ENCODE measurements around the gene MELTF.

MELTF gene

DNA sequence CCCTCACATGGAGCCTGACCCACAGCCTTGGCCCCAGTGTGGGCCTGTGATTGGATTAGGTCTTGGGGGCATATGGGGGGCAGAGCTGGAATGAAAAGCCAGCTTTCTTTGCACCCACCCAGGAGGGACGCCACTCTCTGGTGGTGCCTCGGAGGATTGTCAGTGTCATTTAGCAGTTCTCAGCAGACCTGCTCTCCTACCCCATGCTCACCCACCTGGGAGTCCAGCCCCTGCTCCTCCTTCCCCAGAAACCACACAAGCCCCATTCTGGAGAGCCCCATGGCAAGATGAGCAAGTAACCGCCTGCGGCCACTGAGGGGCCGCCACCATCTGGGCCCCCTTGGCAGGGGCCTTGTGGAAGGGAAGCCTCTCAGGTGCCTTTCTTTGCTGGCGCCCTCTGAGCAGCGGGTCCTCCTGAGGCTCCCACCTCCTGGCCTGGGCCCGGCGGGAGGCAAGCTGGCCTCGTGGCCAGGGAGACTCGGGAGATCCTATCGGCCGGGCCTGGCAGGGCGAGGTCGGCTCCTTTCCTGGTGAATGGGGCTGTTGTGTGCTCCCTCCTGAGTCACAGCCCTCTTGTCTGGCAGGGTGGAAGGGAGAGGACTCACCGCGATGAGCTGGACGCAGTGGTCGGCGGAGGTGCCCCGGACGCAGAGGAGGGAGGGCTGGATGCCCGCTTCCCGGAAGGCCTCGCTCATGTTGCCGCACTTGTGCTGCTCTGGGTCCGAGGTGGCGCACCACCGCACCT lies 2.3 kb downstream of the MELTF start:
- DNase-seq (ENCODE audit: low read depth in 2 of 2): no peak

DNA sequence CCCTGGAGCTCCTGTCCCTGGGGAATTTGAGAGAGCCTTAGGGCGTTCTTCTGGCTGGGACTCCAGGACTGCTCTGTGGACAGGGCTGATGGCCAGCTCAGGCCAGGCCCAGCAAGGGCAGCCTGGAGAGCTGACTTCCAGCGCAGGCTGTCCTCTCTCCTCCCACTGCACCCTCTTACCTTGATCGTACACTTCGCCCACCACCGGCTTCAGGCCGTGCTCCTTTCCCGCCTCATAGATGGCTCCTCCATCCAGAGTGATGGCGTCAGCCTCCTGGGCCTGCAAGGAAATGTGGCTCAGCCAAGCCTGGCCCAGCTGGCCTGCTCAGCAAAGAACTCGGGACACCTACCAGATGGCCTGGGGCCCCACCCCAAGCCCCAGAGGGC lies 3.1 kb downstream of the MELTF start:
- DNase-seq (ENCODE audit: low read depth in 2 of 2): no peak

DNA sequence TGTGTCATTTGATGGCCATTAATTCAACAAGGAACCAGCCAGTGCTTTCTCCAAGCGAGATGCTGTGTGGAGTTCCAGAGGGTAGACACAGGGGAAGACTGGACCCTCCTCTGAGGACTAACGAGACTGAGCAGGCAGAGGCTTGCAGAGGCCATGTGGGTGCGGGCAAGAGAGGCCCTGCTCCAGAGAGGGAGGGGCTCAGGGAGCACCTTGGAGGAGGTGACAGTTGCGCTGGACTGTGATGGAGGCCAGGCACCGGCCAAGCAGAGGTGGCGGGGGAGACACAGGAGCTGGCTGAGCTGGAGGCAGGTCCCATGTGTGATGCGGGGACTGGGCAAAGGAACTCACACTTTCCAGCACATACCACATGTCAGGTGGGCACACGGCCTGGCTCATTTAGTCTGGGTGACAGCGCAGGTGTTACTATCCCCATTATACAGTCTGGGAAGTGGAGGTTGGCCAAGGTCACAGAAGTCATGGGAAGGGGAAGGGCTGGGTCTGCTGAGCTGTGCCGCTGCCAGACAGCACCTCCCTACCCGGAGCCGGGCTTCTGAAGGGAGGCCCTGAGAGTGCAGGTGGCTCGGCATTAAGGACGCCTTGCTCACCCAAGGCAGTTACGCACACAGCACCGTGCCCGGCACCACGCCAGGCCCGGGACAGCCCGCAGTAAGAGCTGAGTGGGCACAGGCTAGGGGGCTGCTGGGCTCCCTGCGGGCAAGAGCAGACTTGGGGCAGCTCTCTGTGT lies 3.7 kb downstream of the MELTF start:
- no peak for DNase-seq (ENCODE audit: low read depth in 2 of 2)

DNA sequence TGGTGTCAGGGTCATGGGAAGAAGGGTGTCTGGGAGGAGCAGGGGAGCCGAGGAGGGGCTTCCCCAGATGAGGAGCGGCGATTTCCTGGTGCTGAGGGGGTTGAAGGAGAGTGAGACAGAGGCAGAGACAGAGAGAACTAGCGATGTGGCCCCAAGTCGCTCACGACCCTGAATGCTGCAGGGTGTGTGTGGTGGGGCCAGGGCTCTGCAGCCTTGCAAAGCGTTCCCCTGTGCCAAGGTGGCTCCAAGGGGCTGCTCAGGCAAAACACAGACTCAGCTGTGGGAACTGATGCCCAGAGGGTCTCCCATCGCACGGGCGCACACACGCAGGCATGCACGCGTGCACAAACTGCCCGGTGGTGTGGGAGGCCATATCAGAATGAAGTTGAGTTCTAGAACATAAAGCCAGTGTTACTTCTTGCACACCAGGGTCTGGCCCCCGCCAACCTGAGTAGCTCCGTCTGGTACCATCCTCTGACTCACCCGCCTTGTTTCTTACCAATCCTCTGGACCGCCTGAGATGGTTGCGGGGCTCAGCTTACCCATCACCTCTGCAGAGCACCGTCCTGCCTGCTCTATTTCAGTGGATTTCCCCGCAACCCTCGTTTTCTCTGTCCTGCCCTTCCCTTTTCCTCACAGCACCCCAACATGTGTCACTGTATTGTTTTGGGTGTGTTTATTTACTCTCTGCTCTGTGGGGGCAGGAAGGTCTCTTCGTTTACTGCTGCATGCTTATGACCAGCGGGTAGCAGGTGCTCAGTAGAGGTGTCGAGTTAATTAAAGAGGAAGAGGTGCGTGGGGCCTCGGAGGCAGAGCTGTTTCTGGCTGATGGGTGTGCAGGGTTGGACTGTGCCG lies 4.5 kb downstream of the MELTF start:
- no peak for DNase-seq (ENCODE audit: low read depth in 2 of 2)

DNA sequence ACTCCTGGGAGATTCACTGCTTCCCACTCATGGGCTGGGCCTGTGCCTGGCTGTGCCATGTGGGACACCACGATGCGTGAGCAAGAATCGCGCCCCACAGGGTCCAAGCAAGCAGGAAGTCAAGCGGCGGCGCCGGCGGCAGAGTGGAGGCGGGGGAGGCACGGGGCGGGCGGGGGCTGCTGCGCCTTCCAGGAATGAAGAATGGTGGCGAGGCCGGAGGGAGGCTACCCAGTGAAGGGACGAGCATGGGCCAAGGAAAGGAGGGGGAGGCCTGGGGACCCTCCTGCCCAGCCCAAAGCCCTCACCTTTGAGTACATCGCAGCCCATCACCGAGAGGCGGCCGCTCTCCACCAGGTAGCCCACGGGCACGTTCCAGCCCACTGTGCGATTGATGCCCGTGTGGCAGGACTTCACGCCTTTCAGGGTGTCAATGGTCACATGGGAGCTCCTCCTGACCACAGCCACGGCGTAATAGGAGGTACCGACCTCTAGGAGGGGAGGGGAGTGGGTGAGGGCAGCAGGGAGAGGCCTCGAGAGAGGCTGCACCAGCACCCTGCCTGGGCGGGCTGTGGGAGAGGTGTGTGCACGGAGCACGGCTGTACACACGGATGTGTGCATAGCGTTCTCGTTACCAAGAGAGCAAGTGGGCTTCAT lies 5.5 kb downstream of the MELTF start:
- no peak for DNase-seq (ENCODE audit: low read depth in 2 of 2)

DNA sequence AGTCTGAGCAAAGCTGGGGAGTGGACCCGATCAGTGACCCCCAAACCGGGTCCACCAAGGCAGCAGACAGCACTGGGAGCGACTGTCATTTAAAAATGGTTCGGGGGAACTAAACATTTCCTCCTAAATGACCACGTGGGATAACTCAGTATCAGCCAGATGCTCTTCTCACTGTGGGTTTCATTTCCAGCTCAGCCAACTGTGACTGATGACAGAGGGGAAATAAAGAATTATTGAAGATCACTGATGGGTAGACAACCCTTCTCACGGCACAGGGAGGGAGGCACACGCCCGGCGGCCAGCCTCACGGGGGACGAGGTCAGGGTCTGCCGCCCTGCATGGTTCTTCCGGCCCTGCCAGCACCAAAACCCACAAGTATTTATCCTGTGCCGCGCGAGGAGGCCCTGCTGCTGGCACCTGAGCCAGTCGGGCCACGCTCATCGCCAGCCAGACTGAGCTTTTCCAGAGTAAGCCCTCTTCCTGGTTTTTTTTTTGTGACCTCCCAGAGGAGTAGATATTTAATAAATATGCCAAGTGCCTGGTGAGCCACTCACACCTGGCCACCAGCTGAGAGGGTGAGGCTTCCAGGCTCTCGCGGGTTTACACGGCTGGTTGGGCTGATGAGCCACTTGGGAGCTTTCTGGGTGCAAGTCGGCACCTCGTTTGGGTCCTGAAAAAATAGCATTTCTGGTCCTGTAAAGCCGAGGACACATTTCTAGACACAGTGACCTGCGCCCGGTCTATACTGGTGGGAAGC lies 6.2 kb downstream of the MELTF start:
- DNase-seq (ENCODE audit: low read depth in 2 of 2): no peak

DNA sequence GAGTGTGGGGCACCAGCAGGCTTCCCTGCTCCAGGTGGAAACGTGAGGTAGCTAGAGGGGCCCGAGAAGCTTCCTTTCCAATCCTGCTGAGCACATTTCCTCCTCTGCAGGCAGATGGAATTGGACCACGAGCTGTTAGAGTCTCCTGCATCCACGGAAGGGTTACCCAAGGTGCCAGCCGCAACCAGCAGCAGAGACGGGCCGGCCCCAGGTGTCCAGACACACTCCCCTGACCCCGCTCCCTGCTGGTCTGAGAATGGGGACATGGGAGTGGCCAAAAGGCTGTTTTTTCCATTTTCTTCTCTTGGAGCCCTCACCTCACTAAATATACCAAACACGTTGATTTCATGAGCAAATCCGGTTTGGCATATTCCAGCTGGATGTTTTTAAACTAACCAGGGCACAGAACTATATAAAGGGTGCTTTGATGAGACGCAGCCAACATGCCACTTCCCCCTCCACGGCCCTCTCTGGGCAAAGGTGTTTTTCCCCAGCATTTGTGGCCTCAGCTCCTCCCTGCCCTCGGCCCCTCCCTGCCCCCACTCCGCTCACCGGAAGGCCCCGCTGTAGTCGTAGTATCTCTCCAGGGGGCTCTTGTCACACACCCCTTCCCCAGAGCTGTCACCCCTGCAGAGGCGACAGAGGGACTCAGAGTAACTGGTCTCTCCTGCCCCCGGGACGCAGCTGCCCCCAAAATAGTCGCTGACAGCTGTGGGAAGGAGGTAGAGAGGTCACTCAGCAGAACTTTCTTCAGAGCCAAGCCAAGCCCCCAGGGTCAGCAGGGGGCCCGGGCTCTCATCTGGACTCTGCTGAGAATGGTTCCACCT lies 7.0 kb downstream of the MELTF start:
- DNase-seq (ENCODE audit: low read depth in 2 of 2): no peak

DNA sequence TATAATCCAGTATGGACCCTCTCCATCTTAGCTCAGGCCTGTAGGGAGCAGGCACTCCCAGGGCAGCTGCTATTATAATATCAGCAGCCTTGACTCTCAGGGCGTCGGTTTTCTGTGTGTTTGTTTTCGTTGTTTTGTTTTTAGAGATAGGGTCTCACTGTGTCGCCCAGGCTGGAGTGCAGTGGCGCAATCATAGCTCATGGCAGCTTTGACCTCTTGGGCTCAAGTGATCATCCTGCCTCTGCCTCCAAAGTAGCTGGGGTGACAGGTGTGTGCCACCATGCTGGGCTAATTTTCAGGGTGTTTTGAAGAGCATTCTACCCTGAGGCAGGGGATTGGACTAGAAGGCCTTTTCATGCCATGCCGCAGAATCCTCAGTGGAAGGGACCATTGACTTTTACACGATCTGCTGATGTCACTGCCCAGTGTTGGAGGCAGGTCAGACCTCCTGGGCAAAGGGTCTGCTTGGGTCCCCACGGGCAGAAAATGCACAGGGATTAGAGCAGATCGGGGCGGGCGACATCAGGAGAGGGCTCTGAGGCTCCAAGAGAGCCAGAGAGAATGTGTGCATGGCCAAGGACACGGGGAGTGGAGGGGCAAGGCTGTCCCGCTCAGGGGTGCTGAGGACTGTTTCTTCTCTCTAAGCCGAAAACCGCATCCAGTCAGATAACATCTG lies 7.8 kb downstream of the MELTF start:
- DNase-seq (ENCODE audit: low read depth in 2 of 2): no peak

DNA sequence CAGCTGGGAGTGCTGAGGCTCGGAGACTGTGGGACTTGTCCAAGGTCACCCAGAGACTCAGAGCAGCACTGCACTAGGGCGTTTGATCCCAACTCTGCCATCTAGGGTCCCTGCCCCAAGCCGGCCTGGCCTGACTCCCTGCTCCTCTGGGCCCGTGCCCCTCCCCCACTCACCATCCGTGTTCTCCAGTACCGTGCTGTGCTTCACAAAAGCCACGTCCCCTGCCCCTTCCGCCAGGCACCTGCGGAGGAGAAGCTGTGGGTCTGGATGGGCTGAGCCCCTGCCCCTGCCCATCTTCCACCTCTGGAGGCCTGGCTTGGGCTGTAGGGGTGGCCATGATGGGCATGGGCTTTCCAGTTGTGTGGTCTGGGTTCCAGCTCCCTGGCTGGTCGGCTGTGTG lies 8.4 kb downstream of the MELTF start:
- DNase-seq (ENCODE audit: low read depth in 2 of 2): no peak

DNA sequence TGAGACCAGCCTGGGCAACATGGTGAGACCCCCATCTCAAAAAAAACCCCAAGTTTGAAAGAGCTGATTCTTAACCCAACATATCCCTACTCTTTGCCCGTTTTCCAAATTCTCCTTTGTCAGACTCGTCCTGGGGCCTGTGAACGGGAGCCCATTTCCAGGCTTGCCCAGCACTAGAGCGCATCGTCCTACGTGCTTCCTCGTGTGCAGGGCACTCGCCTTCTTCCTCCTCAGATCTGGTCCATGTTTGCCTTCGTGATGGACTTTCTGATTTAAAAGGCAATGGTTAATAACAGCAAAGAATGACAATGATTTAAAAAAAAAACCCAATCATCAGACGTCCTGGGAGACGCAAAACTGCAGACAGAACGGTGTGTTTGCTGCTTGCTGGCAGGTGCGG lies 10.1 kb downstream of the MELTF start:
- no peak for DNase-seq (ENCODE audit: low read depth in 2 of 2)

DNA sequence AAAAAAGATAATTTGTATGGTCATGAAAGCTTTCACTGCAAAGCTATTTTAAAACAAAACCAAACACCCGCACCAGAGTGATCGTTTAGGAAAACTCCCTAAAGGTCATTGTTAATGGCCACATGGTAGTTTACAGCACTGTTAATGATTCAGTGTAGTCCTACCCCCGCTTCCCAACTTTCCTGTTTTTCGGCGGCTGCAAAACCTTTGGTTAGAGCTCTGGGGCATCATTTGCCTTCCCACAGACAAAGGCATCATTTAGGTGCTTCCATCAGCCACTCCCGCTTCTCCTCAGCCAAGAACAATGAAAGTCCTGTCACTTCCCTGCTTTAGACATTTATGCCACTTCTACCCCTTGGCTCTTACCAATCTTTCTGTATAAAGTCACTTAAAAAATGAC lies 10.6 kb downstream of the MELTF start:
- no peak for DNase-seq (ENCODE audit: low read depth in 2 of 2)

DNA sequence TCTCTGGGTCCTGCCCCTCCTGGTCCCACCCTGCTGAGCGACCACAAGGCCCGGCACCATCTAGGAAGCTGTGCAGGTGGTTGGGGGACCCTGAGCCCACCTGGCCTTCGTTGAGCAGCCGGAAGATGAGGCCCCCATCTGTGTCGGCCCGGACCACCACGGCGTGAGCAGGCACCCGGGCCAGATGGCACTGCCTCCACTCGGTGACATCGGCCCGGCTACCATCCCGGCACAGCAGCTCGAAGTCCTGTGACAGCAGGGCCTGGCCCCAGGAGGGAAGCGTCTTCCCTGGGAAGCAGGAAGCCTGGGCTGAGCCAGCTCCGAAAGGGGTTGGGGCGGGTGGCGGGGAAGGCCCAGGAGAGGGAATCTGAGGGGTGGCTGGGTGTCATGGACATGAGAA lies 12.6 kb downstream of the MELTF start:
- DNase-seq (ENCODE audit: low read depth in 2 of 2): no peak

DNA sequence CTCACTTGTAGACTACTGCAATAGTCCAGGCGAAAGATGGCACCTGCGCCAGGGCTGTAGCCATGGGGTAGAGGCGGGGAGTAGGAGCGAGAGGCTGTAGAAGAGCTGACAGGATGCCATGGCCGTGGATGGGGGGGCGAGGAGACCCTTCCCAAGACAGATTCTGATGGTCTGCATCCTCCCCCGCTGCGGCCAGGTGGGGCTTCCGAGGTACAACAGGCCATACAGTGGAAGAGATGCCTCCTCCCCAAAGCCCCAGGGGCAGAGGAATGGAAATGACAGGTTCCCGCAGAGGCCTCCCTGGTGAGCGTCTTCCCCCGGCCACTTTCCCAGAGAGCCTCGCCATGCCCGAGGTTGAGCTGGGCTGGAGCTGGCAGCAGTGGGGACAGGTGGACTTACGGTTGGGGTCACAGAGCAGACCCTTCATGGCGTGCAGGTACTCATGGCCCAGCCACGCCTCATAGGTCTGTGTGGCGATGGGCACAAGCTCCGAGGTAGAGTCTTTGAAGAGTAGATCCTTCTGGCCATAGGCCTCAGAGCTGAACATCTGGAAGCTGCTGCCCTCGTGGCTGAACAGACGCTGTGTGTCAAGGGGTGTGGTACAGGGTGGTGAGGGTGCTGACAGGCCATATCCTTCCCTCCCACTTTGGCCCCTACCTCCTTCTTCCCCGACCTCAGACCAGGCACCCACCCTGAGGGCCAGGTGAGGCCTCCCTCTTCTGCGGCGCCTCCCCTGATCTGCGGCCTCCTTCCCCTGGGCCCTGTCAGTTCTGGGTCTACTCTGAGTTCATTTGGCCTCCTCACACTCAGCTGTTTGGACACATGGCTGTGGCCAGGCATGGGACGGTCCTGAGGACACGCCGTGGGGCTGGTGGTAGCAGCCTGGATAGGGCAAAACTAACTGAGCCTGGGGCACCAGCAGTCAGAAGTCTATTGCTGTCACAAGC lies 13.6 kb downstream of the MELTF start:
- DNase-seq (ENCODE audit: low read depth in 2 of 2): no peak

DNA sequence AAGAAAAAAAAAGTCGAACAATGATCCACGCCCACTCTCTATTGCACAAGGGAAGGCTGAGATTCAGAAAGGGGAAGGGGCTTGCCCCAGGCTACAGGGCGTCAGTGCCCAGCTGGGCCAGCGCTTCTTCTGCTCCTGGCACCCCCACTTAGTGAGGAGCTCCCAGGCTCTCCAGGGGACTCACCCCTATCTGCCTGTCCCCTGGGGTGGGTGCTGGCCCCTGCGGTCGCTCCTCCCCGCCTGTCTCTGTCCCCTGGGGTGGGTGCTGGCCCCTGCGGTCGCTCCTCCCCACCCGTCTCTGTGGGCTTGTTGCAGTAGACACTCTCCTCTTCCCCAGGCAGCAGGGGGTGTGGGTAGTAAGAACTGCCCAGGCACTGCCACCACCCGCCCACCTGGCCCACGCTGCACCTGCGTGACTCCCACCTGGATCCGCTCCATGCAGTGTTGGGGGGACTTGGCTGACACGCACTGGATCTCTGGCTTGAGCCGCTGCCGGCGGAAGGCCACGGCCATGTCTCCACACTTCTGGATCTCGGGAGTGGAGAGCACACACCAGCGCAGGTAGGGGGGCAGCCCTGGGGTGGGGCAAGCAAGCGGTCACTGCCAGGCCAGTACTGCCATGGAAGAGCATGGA lies 14.6 kb downstream of the MELTF start:
- no peak for DNase-seq (ENCODE audit: low read depth in 2 of 2)

DNA sequence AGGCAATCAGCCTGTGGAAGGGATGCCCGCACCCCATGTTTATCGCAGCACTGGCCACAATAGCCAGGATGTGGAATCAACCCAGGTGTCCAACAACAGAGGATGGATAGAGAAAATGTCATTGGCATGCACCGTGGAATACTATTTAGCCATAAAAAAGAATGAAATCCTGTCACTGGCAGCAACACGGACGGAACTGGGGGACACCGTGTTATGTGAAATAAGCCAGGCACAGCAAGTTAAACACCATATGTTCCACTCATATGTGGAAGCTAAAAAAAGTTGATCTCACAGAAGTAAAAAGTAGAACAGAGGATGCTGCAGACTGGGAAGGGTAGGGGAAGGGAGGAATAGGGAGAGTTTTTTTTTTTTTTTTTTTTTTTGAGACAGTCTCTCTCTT lies 15.6 kb downstream of the MELTF start:
- no peak for DNase-seq (ENCODE audit: low read depth in 2 of 2)

DNA sequence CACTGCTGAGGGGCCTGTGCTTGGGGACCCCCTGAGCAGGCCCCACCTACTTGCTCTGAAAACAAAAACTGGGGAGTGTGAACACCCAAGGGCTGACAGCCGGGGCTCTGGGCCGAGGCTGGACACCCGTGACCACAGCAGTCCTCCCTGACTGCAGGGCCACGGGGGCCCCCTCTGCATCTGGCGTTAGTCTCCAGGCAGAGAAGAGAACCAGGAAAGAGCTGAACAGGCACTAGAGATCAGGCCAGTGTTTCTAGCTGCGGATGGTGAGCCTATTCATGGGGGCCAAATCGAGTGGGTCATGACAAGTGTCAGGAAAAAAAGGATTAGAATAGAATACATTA lies 17.1 kb downstream of the MELTF start:
- DNase-seq (ENCODE audit: low read depth in 2 of 2): no peak

DNA sequence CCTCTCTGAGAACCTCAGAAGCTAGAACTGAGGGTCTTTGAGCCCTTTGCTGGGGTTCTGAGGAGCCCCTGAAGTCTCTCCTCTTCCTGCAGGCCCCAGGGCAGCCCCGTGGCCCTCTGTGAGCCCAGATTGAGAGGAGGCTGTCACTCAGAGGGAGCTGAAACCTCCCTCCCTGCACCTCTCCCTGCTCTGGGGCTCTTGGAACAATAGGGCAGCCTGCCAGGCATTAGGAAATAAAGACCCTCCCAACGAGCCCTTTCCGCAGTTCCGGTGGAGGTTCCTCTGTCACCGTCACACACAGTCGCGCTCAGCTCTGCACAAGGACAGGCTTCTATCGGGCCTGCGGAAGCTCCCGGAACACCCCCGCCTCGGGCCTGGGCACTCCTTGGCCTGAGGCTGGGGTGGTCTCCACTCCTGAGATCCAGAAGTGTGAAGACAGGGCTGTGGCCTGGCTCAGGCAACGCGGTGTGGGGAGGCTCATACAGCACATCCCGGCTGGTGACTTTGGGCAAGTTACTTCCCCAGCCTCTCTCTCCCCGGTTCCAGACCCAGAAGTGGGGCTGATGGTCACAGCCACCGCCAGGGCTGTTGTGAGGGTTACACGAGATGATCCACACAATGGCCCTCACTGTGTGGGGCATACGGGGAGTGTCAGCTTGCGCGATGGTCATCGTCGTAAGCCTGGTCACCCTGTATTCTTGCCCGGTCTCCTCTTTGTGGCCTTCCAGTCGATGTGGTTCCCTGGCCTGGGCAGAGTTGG lies 17.7 kb downstream of the MELTF start:
- no peak for DNase-seq (ENCODE audit: low read depth in 2 of 2)

All from fibroblast of skin of left quadriceps (primary cell).